Activated T-helper 17 cell treated with anti-CD3 and anti-CD28 coated beads, Interleukin-2, amount 50 U/mL, for 72 hours (primary cell): ENCODE measurements around the gene CERS1. TPM values are rescaled to one million over a fixed set of nuclear protein-coding genes. Genes with fewer than 3 reads are reported as not detected.

Experiments used
- ATAC-seq: fragments of 150-1000 bp; cut with Tn5 transposase; replicated peaks from 2 replicates; pipeline ENCODE4 v1.10.0; 2021; ENCODE audit warnings: mild to moderate bottlenecking, moderate library complexity
- H3K27ac Mint-ChIP-seq: one replicate; pipeline ENCODE4 v1.8.0; 2022; ENCODE audit warnings: mixed read lengths
- H3K27me3 Mint-ChIP-seq: one replicate; pipeline ENCODE4 v1.8.0; 2022; ENCODE audit warnings: mixed read lengths
- H3K36me3 Mint-ChIP-seq: one replicate; pipeline ENCODE4 v1.8.0; 2022; ENCODE audit warnings: low read depth, mild to moderate bottlenecking, mixed read lengths
- H3K4me1 Mint-ChIP-seq: one replicate; pipeline ENCODE4 v1.8.0; 2022; ENCODE audit warnings: mixed read lengths
- H3K4me3 Mint-ChIP-seq: one replicate; pipeline ENCODE4 v1.8.0; 2022; ENCODE audit warnings: mild to moderate bottlenecking, mixed read lengths
- H3K9me3 Mint-ChIP-seq: one replicate; pipeline ENCODE4 v1.8.0; 2022; ENCODE audit warnings: mixed read lengths
- total RNA-seq, 2 donors: library from RNA; stranded (reverse); gene quantifications; one replicate each; pipeline ENCODE4 v1.2.3, GENCODE V29; 2022

The CERS1 gene
- total RNA-seq, 2 donors from 2014 or later: not detected

DNA sequence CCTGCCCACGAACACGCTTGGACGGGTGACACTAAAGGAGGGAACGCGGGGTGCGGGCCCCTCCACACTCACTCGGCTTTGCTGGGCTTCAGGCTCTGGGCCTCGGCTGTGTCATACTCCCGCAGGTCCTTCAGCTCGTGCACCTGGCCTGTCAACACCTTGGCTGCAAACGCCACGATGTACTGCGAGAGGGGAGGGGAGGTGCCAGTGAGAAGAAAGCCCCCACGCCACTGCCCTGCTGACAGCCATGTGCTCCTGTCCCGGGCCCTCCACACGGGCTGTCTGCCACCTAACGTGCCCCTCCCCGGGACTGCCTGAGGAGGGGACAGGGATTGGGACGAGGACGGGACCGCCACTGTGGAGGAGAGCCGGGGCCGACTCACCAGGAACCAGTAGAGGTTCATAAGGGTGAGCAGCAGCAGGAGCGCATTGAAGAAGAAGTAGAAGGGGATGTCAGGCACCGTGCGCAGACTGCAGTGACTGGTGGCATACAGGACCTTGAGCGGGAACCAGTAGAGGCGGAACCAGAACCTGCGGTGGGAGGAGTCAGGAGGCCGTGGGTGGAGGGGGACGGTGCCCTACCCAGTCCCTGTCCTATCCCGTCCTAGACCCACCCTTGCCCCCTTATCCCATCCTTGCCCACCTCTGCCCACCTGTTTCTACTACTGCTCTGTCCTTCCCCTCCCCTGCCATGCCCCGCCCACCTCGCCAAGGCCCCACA lies 16.9 kb downstream of the CERS1 start:
- H3K27ac Mint-ChIP-seq: no peak overlapping the region
- H3K4me3 Mint-ChIP-seq: no peak overlapping the region
- ATAC-seq: no peak

GRCh38 chr19:18878058-18878797 lies 17.7 kb downstream of the CERS1 start:
- ATAC-seq: no peak
- Mint-ChIP-seq H3K27ac (no peak overlapping the region), H3K4me1 (no peaks in the 10 kb centered on the region), H3K4me3 (no peak overlapping the region), H3K27me3 (no peaks in the 10 kb centered on the region), H3K36me3 (no peaks in the 10 kb centered on the region), H3K9me3 (no peaks in the 10 kb centered on the region)

More for the DNA sequence above, 16.9 kb downstream of the CERS1 start:
- Mint-ChIP-seq H3K27me3 (no peaks in the 10 kb centered on the region), H3K36me3 (no peaks in the 10 kb centered on the region), H3K9me3 (no peaks in the 10 kb centered on the region), H3K4me1 (no peaks in the 10 kb centered on the region)

DNA sequence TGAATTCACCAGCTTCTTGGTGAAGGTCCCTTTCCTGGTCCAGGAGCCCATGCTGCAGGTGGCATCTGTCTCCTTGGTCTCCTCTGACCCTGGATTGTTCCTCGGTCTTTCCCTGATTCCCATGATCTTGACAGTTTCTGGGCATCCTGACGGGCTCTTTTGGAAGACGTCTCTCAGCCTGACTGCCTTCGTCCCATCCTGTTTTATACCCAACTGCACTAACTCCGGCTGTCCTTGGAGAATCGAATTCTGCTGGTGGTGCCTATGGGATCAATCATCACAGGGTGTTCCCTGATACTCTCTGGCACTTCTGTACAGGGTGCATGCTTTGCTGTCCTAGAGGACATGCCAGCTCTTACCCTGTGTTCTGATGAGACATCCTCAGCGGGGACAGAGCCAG lies 19.1 kb downstream of the CERS1 start:
- no peaks in the 10 kb centered on the region for H3K9me3 Mint-ChIP-seq
- ATAC-seq: no peak
- H3K4me3 Mint-ChIP-seq: no peak overlapping the region
- H3K36me3 Mint-ChIP-seq: no peaks in the 10 kb centered on the region
- no peak overlapping the region for H3K27ac Mint-ChIP-seq
- H3K27me3 Mint-ChIP-seq: no peaks in the 10 kb centered on the region
- H3K4me1 Mint-ChIP-seq: no peaks in the 10 kb centered on the region

GRCh38 chr19:18875726-18876125 lies 20.2 kb downstream of the CERS1 start:
- Mint-ChIP-seq H3K4me1 (no peaks in the 10 kb centered on the region), H3K4me3 (no peak overlapping the region), H3K27ac (no peak overlapping the region), H3K9me3 (no peaks in the 10 kb centered on the region), H3K36me3 (peaks cover 4% of the 10 kb centered on the region), H3K27me3 (no peaks in the 10 kb centered on the region)
- ATAC-seq: no peak

DNA sequence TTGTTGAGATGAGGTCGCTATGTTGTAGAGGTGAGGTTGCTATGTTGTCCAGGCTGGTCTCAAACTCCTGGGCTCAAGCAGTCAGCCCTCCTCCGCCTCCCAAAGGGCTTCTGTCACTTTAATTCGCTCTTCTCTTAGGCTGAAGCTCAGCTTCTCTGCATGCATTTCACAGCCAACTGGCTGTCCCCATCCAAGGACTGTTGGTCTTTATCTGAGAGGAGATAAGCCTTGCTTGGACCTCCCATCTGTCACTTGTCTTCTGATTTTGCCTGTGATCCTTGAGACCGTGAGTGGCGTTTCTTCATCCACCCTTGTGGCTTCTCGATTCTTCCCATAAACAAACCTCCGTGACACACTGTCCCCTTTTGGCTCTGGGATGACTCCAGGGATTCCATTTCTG lies 24.4 kb downstream of the CERS1 start:
- Mint-ChIP-seq H3K9me3 (no peaks in the 10 kb centered on the region), H3K4me3 (no peak overlapping the region), H3K36me3 (peaks cover 25% of the 10 kb centered on the region), H3K4me1 (no peaks in the 10 kb centered on the region), H3K27me3 (no peaks in the 10 kb centered on the region), H3K27ac (peak overlapping the region; percentile 61)
- ATAC-seq: no peak

DNA sequence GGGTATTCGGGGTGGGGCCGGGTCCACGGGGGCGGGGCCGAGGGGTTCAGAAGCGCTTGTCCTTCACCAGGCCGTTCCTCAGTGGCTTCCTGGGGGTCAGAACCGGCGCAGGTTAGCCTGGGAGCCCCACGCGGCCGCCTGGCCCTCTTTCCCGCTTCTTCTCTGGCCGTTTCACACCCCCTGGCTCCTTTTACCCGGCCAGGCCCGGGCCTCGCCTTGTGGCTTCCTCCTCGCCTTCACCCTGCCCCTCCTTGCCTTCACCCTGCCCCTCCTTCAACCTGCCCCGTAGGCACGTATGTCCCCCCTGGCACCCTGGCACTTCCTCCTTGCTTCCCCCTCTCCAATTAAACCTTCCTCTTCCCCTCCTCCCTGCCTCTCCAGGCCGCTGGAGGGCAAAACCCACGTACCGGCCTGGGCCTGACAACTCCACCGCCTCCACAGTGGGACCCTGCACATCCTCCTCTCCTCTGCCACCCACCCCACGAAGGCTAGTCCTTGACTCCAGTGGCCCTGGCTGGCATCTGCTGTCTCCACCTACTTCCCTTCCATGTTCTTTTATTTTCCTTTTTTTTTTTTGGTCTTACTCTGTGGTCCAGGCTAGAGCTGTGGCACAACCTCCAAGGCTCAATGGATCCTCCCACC lies 25.3 kb downstream of the CERS1 start:
- Mint-ChIP-seq H3K4me1 (no peaks in the 10 kb centered on the region), H3K27ac (peak overlapping the region; percentile 61), H3K9me3 (no peaks in the 10 kb centered on the region), H3K27me3 (no peaks in the 10 kb centered on the region), H3K4me3 (peak overlapping the region; percentile 17), H3K36me3 (peaks cover 34% of the 10 kb centered on the region)
- no peak for ATAC-seq

GRCh38 chr19:18869781-18870530 lies 26.0 kb downstream of the CERS1 start:
- Mint-ChIP-seq H3K4me3 (no peak overlapping the region), H3K9me3 (no peaks in the 10 kb centered on the region), H3K27ac (no peak overlapping the region), H3K27me3 (no peaks in the 10 kb centered on the region), H3K4me1 (no peaks in the 10 kb centered on the region), H3K36me3 (peaks cover 41% of the 10 kb centered on the region)
- no peak for ATAC-seq

DNA sequence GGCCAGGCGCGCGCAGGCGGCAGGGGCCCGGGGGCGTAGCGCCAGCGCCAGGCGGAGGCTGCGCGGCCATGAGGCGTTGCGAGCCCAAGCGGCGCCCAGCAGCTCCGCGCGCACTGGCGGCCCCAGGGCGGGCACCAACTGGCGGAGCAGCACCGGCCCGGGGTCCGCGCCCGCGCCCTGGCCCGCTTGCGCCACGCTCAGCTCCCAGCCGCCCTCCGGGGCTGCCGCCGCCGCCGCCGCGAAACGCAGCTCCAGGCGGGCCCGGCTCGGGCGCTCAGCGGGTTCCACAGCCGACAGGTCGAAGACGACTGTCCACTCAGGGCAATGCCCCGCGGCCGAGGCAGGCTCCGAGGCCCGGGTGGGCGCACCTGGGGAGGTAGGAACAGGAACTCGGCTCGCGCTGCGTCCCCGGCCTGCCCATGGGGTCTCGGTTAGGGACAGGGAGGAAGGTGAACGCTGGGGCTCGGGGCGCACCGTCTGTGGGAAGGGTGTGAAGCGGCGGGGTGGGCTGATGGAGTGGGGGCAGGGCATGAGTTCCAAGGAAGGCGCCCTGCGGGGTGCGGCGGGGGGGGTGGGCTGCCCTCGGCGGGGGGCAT lies 26.8 kb downstream of the CERS1 start:
- H3K27ac Mint-ChIP-seq: no peak overlapping the region

GRCh38 chr19:18868380-18869022 lies 27.5 kb downstream of the CERS1 start:
- ATAC-seq: no peak
- Mint-ChIP-seq H3K9me3 (no peaks in the 10 kb centered on the region), H3K27ac (no peak overlapping the region), H3K4me1 (no peaks in the 10 kb centered on the region), H3K4me3 (no peak overlapping the region), H3K27me3 (no peaks in the 10 kb centered on the region), H3K36me3 (peaks cover 56% of the 10 kb centered on the region)

More for the DNA sequence above, 26.8 kb downstream of the CERS1 start:
- Mint-ChIP-seq H3K4me1 (no peaks in the 10 kb centered on the region), H3K36me3 (peaks cover 49% of the 10 kb centered on the region), H3K4me3 (no peak overlapping the region), H3K27me3 (no peaks in the 10 kb centered on the region), H3K9me3 (no peaks in the 10 kb centered on the region)
- ATAC-seq: no peak

DNA sequence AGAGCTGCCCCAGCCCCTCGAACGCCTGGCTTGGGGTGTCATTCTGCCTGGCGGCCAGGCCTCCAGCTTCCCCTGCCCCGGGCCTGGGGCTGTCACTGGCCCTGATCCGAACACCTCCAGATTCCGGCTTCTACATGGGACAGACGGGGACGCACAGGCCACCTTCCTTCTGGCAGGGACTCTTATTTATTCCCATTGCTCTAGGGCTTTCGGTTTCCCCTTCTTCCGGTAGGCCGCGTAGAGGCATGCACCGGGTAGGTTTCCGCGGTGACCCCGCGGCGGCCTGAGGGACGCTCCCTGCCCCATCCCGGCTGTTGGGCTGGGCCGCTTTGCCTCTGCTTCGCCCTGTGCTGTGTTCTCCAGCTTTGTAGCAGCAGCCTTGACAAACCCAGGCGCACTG lies 28.2 kb downstream of the CERS1 start:
- Mint-ChIP-seq H3K4me1 (no peaks in the 10 kb centered on the region), H3K9me3 (no peaks in the 10 kb centered on the region), H3K4me3 (no peak overlapping the region), H3K27me3 (no peaks in the 10 kb centered on the region), H3K27ac (no peak overlapping the region), H3K36me3 (peaks cover 63% of the 10 kb centered on the region)
- no peak for ATAC-seq

DNA sequence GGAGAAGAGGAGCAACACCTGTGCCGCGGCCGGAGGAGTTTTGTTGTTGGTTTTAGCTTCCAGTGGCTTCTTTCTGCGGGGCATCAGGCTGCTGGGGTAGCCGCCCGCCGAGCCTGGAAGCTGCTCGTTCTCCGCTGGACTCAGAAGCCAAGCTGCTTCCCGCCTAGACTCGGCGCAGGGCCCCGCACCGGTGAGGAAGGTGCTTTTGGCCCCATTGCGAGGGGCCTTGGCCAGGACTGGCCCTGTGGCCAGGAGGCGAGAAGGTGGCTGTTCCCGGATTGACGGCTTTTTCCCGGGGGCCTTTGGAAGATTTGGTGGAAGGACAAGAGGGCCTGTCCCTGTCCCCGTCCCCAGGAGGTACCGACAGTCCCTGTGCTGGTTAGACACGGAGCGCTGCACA lies 28.8 kb downstream of the CERS1 start:
- ATAC-seq: no peak
- Mint-ChIP-seq H3K9me3 (no peaks in the 10 kb centered on the region), H3K36me3 (peaks cover 69% of the 10 kb centered on the region), H3K4me1 (no peaks in the 10 kb centered on the region), H3K27me3 (no peaks in the 10 kb centered on the region), H3K27ac (no peak overlapping the region), H3K4me3 (no peak overlapping the region)

DNA sequence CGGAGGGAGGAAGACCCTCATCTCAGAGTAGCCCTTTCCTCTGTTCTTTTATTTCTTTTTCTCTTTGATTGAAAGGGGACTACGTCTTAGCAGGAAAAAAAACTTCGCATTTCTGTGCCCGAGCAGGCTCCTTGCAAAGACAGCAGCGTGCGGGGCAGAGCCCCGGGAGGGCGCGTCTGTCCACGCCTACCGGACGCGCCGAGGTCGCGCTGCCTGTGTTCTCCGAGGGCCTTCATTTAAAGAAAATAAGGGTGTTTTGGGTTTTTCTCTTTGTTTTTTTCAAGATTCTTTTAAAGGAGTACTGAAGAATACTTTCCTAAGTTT lies 29.2 kb downstream of the CERS1 start:
- H3K36me3 Mint-ChIP-seq: peaks cover 73% of the 10 kb centered on the region
- ATAC-seq: no peak
- no peaks in the 10 kb centered on the region for H3K9me3 Mint-ChIP-seq
- no peak overlapping the region for H3K4me3 Mint-ChIP-seq
- no peak overlapping the region for H3K27ac Mint-ChIP-seq
- no peaks in the 10 kb centered on the region for H3K27me3 Mint-ChIP-seq
- H3K4me1 Mint-ChIP-seq: no peaks in the 10 kb centered on the region

DNA sequence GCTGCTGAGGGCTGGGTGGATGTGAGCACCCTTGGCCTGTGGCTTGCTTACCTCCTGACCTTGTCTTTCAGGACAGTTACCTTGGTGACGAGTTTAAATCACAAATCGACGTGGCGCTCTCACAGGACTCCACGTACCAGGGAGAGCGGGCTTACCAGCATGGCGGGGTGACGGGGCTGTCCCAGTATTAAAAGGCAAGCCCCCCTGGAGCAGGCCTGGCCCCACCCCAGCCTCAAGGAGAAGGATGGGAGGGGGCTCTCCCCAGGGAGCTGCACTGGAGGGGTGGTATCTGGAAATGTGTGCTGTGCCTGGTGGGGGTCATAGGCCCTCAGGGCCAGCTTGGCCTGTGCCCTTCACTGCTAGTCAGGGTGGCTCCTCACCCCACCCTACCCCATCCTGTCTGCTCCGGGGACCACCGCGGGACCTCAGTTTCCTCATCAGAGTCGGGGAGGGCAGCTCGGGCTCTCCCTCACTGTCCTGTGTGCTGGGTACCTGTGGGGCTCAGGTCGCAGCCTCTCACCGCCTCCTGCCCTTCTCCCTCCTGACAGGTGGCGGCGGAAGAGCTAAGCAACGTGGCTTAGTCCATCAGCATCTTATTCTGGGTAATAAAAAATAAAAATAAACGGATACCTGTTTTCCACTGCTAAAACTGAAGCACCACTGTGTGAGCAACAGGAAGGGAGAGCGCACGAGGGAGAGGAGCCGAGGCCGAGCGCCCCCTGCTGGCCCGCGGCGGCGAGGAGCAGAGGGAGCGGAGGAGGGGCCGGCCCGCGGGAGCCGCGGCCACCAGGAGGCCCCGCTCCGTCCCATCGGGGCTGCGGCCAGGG lies 29.8 kb downstream of the CERS1 start:
- Mint-ChIP-seq H3K9me3 (no peaks in the 10 kb centered on the region), H3K27me3 (no peaks in the 10 kb centered on the region), H3K4me1 (no peaks in the 10 kb centered on the region), H3K4me3 (no peak overlapping the region), H3K36me3 (peaks cover 79% of the 10 kb centered on the region), H3K27ac (no peak overlapping the region)
- peak; percentile 92 for ATAC-seq
